Nucleus accumbens (tissue), 56 donors: ENCODE measurements around the gene TRAF5.
A peak's percentile ranks its signal among the peaks of the same experiment; 100 is the strongest.

Experiments
- DNase-seq, 56 donors: peaks; one replicate each; lab custom pipeline; 2025; lab: John Stamatoyannopoulos, UW

The TRAF5 gene

GRCh38 chr1:211416246-211416627, 89.6 kb downstream of the TRAF5 start:
- DNase-seq = peak in 12 of 56 donors; percentile 1 to 38 (median 4)

GRCh38 chr1:211416628-211417323, 90.1 kb downstream of the TRAF5 start:
- DNase-seq = peak in 5 of 56 donors; percentile 2 to 17 (median 5)

- DNase-seq = no peak
These were observed 93.8 kb downstream of the TRAF5 start for GRCh38 chr1:211420389-211420788.

- DNase-seq = no peak
These were observed 94.3 kb downstream of the TRAF5 start for GRCh38 chr1:211420845-211421454.

- DNase-seq = no peak
These were observed 97.4 kb downstream of the TRAF5 start for GRCh38 chr1:211424018-211424417.
